GM08714 (cell line): ENCODE measurements around the gene CACNA1G.

Experiments used
- H3K4me3 ChIP-seq: fragments of 200-500 bp; sonication (Bioruptor generic); 2 replicates; pipeline ENCODE4 v1.5.1; 2014; ENCODE audit warnings: mild to moderate bottlenecking, low read length, inconsistent platforms
- ZNF274 ChIP-seq: IDR thresholded peaks from 2 replicates; pipeline ENCODE4 v1.6.1; 2012; ENCODE audit warnings: mild to moderate bottlenecking, low read depth, low read length

CACNA1G gene

GRCh38 chr17:50562242-50563091 lies 2.0 kb downstream of the CACNA1G start:
- no peak for TF ChIP-seq ZNF274
- no peak overlapping the region for H3K4me3 ChIP-seq

- no peak for TF ChIP-seq ZNF274
- H3K4me3 ChIP-seq = no peak overlapping the region
These were observed 2.6 kb downstream of the CACNA1G start for GRCh38 chr17:50563092-50563511.

GRCh38 chr17:50564916-50565315 lies 4.4 kb downstream of the CACNA1G start:
- no peak overlapping the region for H3K4me3 ChIP-seq
- no peak for TF ChIP-seq ZNF274

- TF ChIP-seq ZNF274 = no peak
- H3K4me3 ChIP-seq = no peak overlapping the region
These were observed 5.2 kb downstream of the CACNA1G start for GRCh38 chr17:50565402-50566350.

- no peak overlapping the region for H3K4me3 ChIP-seq
- no peak for TF ChIP-seq ZNF274
These were observed 6.4 kb downstream of the CACNA1G start for GRCh38 chr17:50566886-50567285.

- TF ChIP-seq ZNF274 = no peak
- H3K4me3 ChIP-seq = no peak overlapping the region
These were observed 8.1 kb downstream of the CACNA1G start for GRCh38 chr17:50568659-50569058.

GRCh38 chr17:50569592-50569991 lies 9.1 kb downstream of the CACNA1G start:
- no peak overlapping the region for H3K4me3 ChIP-seq
- TF ChIP-seq ZNF274 = no peak

- TF ChIP-seq ZNF274 = no peak
- no peak overlapping the region for H3K4me3 ChIP-seq
These were observed 9.5 kb downstream of the CACNA1G start for GRCh38 chr17:50570032-50570431.

GRCh38 chr17:50570528-50570927 lies 10.0 kb downstream of the CACNA1G start:
- no peak for TF ChIP-seq ZNF274
- H3K4me3 ChIP-seq = no peak overlapping the region

- TF ChIP-seq ZNF274 = no peak
- H3K4me3 ChIP-seq = no peak overlapping the region
These were observed 11.2 kb downstream of the CACNA1G start for GRCh38 chr17:50571681-50572080.

- H3K4me3 ChIP-seq = no peak overlapping the region
- TF ChIP-seq ZNF274 = no peak
These were observed 12.0 kb downstream of the CACNA1G start for GRCh38 chr17:50572541-50572940.

GRCh38 chr17:50573866-50574611 lies 13.5 kb downstream of the CACNA1G start:
- no peak overlapping the region for H3K4me3 ChIP-seq
- TF ChIP-seq ZNF274 = no peak

- no peak overlapping the region for H3K4me3 ChIP-seq
- no peak for TF ChIP-seq ZNF274
These were observed 15.2 kb downstream of the CACNA1G start for GRCh38 chr17:50575581-50576210.
